ENCODE measurements around the gene PRMT1. TPM values are rescaled to one million over a fixed set of nuclear protein-coding genes. Genes with fewer than 3 reads are reported as not detected.

The PRMT1 gene
- total RNA-seq, 2 experiments from 2014 or later, result 103 to 108 TPM

DNA sequence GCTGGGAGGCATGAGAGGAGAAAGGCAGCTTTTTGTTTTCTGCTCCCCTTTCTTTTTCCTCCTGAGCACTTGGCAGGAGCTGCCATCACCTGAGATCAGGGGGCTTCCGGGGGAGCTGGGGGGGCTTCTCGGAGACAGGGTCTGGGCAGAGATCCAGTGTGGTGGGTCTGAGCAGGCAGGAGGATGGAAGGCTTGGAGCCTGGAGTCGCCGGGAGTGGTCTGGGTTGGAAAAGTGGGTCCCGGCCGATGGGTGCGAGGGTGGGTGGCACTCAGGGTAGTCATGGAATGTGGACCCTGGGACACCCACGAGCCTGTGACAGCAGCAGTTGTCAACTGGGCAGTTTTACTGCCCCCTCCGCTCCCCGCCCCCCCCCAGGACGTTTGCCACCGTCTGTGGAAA is 10.1 kb downstream of the PRMT1 start:
- Mint-ChIP-seq H3K4me1 (peaks cover 34% of the 10 kb centered on the region), H3K4me3 (no peak overlapping the region), H3K27me3 (peaks cover 14% of the 10 kb centered on the region), H3K9me3 (no peaks in the 10 kb centered on the region), H3K27ac (no peak overlapping the region), H3K36me3 (ENCODE audit: low read depth) (peaks cover 41% of the 10 kb centered on the region)
- ChIA-PET CTCF (interaction anchor here (1.1 to 1.3 kb wide), 2 partner anchors 9 to 116 kb away, joined by 3 read pairs; no protein-coding TSS in a partner anchor), POLR2A (interaction anchor here (0.6 kb wide), 1 partner anchor 71 kb away, joined by 3 read pairs; no protein-coding TSS in a partner anchor)
- DNase-seq, result no peak

DNA sequence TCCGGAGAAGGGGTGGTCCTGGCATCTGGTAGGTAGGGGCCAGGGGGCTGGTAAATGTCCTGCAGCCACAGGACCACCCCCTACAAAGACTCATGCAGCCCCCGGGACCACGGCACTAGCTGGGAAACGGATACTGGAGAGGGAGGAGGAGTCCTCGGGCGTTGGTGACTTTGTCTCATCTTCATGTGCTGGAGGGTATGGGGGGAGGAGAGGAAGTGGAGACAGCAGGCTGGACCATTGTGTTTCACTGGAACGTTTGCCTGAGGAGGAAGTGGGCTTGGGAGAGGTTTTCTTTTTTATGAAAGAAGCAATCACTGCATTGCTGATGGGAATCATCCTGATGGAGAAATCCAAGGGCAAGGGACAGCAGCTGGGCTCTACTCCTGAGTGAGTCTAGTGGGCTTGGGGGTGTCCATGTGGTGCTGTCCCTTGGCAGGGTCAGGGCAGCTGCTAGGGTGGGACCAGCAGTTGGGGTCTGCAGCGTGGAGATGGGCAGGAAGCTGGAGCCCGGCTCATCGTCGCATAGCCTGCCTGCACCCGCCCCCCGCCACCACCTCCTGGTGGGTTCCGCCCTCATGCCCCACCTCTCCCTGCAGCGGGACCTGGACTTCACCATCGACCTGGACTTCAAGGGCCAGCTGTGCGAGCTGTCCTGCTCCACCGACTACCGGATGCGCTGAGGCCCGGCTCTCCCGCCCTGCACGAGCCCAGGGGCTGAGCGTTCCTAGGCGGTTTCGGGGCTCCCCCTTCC is 10.7 kb downstream of the PRMT1 start:
- Mint-ChIP-seq H3K4me3 (no peak overlapping the region), H3K9me3 (no peaks in the 10 kb centered on the region), H3K27ac (no peak overlapping the region), H3K4me1 (peaks cover 33% of the 10 kb centered on the region), H3K36me3 (ENCODE audit: low read depth) (peaks cover 37% of the 10 kb centered on the region), H3K27me3 (peaks cover 19% of the 10 kb centered on the region)
- POLR2A ChIA-PET, result no interaction called here
- no peak for DNase-seq
- CTCF ChIA-PET, result interaction anchor here (0.8 to 1.3 kb wide), 4 partner anchors 8 to 117 kb away, joined by 3 to 4 read pairs (median 3); no protein-coding TSS in a partner anchor

DNA sequence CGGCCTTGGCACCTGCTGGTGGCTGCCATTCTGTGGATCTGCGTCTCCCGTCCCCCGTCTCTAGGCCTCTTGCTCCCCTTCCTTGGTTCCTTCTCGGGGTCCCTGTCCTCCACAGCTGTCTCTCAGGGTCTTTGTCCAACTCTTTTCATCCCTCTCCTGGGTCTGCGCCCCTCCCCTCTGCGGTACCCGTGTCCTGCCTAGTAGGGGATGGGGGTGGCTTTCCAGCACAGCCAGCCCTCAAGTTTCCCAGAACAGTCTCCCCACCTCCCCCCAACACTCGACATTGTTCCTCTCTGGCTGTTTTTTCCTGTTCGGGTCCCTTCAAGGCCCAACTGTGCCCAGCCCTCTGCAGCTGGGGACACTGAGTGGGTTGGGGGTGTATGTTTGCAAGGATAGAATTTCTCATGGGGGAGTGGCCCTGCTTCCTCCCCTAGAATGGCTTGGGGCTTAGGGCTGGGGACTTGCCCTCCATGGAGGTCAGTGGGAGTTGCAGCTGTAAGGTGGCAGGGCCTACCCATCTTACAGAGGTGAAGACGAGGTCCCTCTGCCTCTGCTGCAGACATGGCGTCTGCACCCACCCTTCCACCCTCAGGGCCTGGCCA is 11.6 kb downstream of the PRMT1 start:
- POLR2A ChIA-PET, result no interaction called here
- CTCF ChIA-PET, result interaction anchor here (0.8 to 1.0 kb wide), 2 partner anchors 9 to 12 kb away, joined by 3 to 4 read pairs; no protein-coding TSS in a partner anchor

DNA sequence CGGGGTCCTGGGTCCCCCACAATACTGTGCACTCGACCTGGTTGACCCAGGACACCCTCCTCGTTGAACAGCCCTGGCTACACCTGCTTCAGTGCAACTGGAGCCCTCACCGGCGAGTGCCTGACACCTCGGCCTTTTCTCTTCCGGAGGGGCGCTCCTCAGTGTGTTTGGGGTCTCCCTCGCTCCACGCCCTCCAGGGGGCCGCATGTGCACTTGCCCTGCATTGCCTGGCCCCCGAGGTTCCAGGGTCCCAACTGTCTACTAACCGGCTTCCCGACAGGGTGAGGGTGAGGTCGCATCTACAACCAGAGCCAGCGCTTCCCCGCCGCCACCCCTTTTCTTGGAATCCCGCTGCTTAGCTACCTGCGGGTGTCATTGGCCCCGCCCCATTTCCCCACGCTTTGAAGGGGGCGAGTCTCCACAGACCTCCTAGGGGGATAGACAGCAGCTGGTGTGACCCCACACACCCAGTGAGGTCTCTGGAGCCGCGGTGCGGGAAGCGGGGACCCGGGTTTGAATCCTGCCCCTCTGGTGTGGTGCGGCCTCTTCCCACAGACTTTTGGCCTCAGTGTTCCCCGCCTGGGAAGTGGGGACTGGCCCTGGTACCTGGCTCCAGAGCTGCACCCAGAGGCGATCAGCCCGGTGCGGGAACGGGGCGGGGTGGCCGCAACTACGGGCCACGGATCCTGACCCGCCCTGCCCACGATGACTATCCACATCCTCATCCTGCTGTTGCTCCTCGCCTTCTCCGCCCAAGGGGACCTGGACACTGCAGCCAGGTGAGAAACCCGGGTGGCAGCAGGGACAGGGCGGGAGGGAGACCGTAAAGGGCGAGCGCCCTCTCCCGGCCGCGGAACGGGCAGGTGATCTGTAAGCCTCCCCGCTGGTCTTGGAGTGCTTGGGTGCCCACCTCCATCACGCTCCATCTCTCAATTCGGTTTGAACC is 12.3 kb downstream of the PRMT1 start, which contains the start of gene ADM5:
TSS of gene ADM5 (plus strand) at position 462 of the 946 bp plus-strand sequence. CDS start at position 706, 244 bp downstream.
- peak within 1 kb of the TSS; percentile 65 for H3K4me3 Mint-ChIP-seq
- ChIA-PET POLR2A (interaction anchor here (1.1 kb wide), 1 partner anchor 10 kb away, joined by 5 read pairs; no protein-coding TSS in a partner anchor), CTCF (interaction anchor here (0.6 to 1.0 kb wide), 2 partner anchors 17 to 244 kb away, joined by 3 read pairs; no protein-coding TSS in a partner anchor)
- peaks cover 22% of the 10 kb centered on the region for H3K27me3 Mint-ChIP-seq
- H3K9me3 Mint-ChIP-seq, result no peaks in the 10 kb centered on the region
- peaks cover 33% of the 10 kb centered on the region for H3K4me1 Mint-ChIP-seq
- H3K36me3 Mint-ChIP-seq (ENCODE audit: low read depth), result peaks cover 28% of the 10 kb centered on the region
- H3K27ac Mint-ChIP-seq, result no peak within 1 kb of the TSS
- peak; percentile 35 for DNase-seq

More for the DNA sequence above, 11.6 kb downstream of the PRMT1 start:
- Mint-ChIP-seq H3K27me3 (peaks cover 22% of the 10 kb centered on the region), H3K4me3 (no peak overlapping the region), H3K9me3 (no peaks in the 10 kb centered on the region), H3K36me3 (ENCODE audit: low read depth) (peaks cover 36% of the 10 kb centered on the region), H3K4me1 (peaks cover 33% of the 10 kb centered on the region), H3K27ac (no peak overlapping the region)
- DNase-seq, result no peak

DNA sequence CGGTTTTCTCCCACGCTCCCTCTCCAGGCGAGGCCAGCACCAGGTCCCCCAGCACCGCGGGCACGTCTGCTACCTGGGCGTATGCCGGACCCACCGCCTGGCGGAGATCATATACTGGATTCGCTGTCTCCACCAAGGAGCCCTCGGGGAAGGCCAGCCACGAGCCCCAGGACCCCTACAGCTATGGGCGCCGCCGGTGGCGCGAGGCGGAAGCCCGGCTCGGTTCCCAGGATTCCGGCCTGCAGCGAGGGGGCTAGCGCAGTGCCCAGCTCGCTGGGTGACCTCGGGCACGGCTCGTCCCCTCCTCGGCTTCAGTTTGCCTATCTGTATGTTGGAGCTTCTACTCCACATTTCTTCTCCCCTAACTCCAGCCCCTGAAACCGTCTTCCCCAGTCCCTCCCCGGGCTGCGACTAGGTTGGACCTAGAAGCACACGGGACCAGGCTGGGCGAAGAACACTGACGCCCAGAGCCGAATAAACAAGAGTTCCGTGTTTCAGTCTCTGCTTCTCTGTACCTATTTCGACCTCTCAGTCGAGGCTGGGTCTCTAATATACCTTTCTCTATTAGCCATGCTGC is 13.1 kb downstream of the PRMT1 start:
- DNase-seq, result no peak
- CTCF ChIA-PET, result interaction anchor here (1.0 to 1.3 kb wide), 3 partner anchors 9 to 26 kb away, joined by 3 read pairs; no protein-coding TSS in a partner anchor
- Mint-ChIP-seq H3K36me3 (ENCODE audit: low read depth) (peaks cover 23% of the 10 kb centered on the region), H3K4me1 (peaks cover 33% of the 10 kb centered on the region), H3K9me3 (no peaks in the 10 kb centered on the region), H3K27me3 (peaks cover 23% of the 10 kb centered on the region), H3K27ac (no peak overlapping the region), H3K4me3 (peak overlapping the region; percentile 65)
- POLR2A ChIA-PET, result interaction anchor here (1.1 kb wide), 1 partner anchor 11 kb away, joined by 5 read pairs; no protein-coding TSS in a partner anchor

DNA sequence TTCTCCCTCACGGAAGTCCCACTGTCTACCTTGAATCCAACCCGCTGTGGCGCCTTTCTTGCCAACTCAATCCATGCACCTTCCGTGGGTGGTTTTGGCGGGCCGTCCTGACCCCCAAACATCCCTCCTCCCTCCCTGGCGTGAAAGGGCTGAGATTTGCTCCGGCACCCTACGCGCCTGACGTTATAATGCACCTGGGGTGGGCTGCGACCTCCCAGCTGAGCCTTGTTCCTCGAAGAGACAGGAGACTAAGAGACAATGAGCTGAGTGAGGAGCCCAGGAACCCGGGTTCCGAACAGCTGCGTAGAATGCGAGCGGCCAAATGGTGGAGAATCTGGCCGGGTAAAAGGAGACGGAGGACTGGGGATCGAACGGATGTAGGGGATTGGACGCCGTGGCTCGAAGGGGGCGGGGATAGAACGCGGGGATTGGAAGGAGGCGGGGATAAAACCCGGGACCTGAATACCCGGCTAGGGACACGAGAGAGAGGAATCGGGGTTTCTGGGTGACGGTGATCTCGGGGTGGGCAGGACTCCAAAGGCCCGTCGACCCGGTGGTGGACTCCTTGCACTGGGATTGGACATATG is 13.7 kb downstream of the PRMT1 start, which contains the start of gene CPT1C:
TSS of gene CPT1C (plus strand) at position 461 of the 587 bp plus-strand sequence. CDS start 1,137 bp downstream, outside the sequence.
- Mint-ChIP-seq H3K27ac (no peak within 1 kb of the TSS), H3K36me3 (ENCODE audit: low read depth) (peaks cover 17% of the 10 kb centered on the region), H3K9me3 (no peaks in the 10 kb centered on the region), H3K4me1 (peaks cover 33% of the 10 kb centered on the region), H3K27me3 (peaks cover 23% of the 10 kb centered on the region), H3K4me3 (peak within 1 kb of the TSS; percentile 65)
- ChIA-PET POLR2A (interaction anchor here (1.1 kb wide), 1 partner anchor 12 kb away, joined by 5 read pairs; no protein-coding TSS in a partner anchor), CTCF (interaction anchor here (1.1 to 1.3 kb wide), 2 partner anchors 10 to 25 kb away, joined by 3 read pairs; no protein-coding TSS in a partner anchor)
- DNase-seq, result peak; percentile 55

DNA sequence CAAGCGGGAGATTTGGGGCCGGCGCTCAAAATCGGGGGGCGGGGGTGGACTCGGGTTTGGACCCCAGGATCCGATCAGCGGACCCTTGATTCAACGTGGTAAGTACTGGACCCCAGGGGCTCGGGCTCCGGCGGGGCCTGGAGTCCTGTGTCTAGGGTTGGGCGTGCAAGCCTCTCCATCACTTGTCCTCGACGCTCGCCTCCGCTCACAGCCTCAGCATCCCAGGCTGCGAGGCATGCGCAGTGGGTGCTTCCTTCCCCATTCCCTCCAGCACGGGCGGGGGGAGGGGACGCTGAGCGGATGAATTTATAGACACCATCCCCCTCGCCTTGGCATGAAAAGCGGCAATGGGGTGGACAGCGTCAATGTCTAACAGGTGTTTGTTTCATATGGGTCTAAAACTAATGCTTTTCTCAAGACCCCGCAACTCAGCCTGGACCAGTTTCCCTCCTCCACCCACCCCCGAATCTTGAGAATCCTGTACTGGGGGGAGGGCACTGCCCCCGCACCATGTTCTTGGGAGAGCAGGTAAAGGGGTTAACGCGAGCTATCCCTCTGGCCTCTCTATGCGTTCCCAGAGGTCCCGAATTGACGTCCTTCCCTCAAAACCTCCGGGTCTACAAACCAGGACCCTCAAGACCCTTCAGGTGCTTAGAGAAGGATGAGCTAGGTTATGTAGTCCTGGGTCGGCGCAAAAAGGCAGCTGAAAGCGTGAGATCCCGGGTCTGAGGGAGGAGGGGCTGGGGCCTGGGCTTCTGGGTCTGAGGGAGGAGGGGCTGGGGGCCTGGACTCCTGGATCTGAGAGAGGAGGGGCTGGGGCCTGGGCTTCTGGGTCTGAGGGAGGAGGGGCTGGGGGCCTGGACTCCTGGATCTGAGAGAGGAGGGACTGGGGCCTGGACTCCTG is 14.4 kb downstream of the PRMT1 start:
- H3K27me3 Mint-ChIP-seq, result peaks cover 23% of the 10 kb centered on the region
- no peaks in the 10 kb centered on the region for H3K9me3 Mint-ChIP-seq
- peak; percentile 27 for DNase-seq
- peak overlapping the region; percentile 65 for H3K4me3 Mint-ChIP-seq
- H3K4me1 Mint-ChIP-seq, result peaks cover 33% of the 10 kb centered on the region
- ChIA-PET CTCF (interaction anchor here (0.7 to 1.3 kb wide), 3 partner anchors 11 to 60 kb away, joined by 3 read pairs; no protein-coding TSS in a partner anchor), POLR2A (interaction anchor here (0.6 kb wide), 1 partner anchor 16 kb away, joined by 3 read pairs; no protein-coding TSS in a partner anchor)
- no peak overlapping the region for H3K27ac Mint-ChIP-seq
- H3K36me3 Mint-ChIP-seq (ENCODE audit: low read depth), result peaks cover 16% of the 10 kb centered on the region

DNA sequence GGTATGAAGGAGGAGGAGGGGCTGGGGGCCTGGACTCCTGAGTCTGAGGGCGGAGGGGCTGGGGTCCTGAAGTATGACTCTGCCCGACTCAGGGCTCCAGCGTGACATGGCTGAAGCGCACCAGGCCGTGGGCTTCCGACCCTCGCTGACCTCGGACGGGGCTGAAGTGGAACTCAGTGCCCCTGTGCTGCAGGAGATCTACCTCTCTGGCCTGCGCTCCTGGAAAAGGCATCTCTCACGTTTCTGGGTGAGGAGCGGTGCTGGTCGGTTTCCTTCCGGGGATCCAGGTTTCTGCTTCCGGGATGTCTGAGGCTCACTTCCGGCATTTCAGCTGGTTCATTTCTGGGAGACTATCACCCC is 15.1 kb downstream of the PRMT1 start:
- Mint-ChIP-seq H3K36me3 (ENCODE audit: low read depth) (peaks cover 12% of the 10 kb centered on the region), H3K4me3 (no peak overlapping the region), H3K27me3 (peaks cover 23% of the 10 kb centered on the region), H3K9me3 (no peaks in the 10 kb centered on the region), H3K4me1 (peaks cover 33% of the 10 kb centered on the region), H3K27ac (no peak overlapping the region)
- POLR2A ChIA-PET, result no interaction called here
- no peak for DNase-seq
- CTCF ChIA-PET, result interaction anchor here (0.7 kb wide), 1 partner anchor 60 kb away, joined by 3 read pairs; no protein-coding TSS in a partner anchor

DNA sequence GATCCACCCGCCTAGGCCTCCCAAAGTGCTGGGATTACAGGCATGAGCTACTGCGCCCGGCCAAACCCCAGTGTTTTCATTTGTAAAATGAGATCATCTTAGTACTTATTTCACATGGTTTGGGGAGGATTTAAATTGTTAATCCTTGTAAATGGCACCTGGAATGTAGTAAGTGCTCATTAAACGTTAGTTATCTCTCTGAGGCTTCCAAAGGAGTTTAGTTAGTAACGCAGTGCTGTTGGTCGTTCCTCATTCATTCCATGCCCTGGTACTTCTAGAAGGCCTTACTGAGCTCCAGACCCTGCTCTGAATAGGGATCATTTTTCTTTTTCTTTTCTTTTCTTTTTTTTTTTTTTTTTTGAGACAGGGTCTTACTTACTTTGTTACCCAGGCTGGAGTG is 19.0 kb downstream of the PRMT1 start:
- no peaks in the 10 kb centered on the region for H3K36me3 Mint-ChIP-seq (ENCODE audit: low read depth)
- no peak overlapping the region for H3K4me3 Mint-ChIP-seq
- CTCF ChIA-PET, result interaction anchor here (0.6 kb wide), 1 partner anchor 15 kb away, joined by 3 read pairs; no protein-coding TSS in a partner anchor
- POLR2A ChIA-PET, result no interaction called here
- DNase-seq, result no peak
- H3K27ac Mint-ChIP-seq, result no peak overlapping the region
- H3K4me1 Mint-ChIP-seq, result peaks cover 7% of the 10 kb centered on the region
- no peaks in the 10 kb centered on the region for H3K9me3 Mint-ChIP-seq
- peaks cover 19% of the 10 kb centered on the region for H3K27me3 Mint-ChIP-seq

DNA sequence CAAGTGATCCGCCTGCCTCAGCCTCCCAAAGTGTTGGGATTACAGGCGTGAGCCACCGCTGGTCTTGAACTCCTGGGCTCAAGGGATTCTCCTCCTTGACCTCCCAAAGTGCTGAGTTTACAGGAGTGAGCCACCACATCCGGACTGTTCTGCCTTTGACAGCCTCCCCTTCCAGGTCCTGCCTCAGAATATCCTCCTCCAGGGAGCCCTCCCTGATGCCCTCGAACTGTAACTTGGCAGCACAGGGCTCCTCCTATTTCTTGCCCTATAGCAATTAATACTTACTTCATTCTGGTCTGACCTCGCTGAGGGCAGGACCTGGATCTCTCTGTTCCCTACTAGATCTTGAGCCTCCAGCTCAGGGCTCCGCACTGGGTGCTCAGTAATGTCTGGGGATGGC is 19.8 kb downstream of the PRMT1 start:
- Mint-ChIP-seq H3K36me3 (ENCODE audit: low read depth) (no peaks in the 10 kb centered on the region), H3K27me3 (peaks cover 19% of the 10 kb centered on the region), H3K9me3 (no peaks in the 10 kb centered on the region), H3K4me1 (peaks cover 3% of the 10 kb centered on the region), H3K4me3 (no peak overlapping the region), H3K27ac (no peak overlapping the region)
- DNase-seq, result no peak
- ChIA-PET CTCF (no interaction called here), POLR2A (no interaction called here)

DNA sequence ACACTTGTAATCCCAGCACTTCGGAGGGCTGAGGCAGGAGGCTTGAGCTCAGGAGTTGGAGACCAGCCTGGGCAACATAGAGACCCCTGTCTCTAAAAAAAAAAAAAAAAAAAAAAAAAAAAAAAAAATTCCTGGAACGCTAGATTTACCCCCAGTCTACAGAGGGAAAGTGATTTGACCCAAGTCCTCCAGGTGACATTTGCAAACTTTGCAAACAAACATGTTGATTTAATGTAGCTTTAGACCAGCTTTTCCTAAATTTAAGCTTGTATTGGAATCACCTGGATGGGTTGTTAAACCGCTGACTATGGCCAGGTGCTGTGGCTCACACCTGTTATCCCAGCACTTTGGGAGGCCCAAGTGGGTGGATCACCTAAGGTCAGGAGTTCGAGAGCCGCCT is 22.3 kb downstream of the PRMT1 start:
- CTCF ChIA-PET, result interaction anchor here (0.7 to 2.5 kb wide), 5 partner anchors 14 to 398 kb away, joined by 3 to 9 read pairs (median 3); no protein-coding TSS in a partner anchor
- H3K4me1 Mint-ChIP-seq, result no peaks in the 10 kb centered on the region
- H3K4me3 Mint-ChIP-seq, result no peak overlapping the region
- peaks cover 9% of the 10 kb centered on the region for H3K27me3 Mint-ChIP-seq
- H3K9me3 Mint-ChIP-seq, result no peaks in the 10 kb centered on the region
- DNase-seq, result no peak
- POLR2A ChIA-PET, result no interaction called here
- no peak overlapping the region for H3K27ac Mint-ChIP-seq
- H3K36me3 Mint-ChIP-seq (ENCODE audit: low read depth), result no peaks in the 10 kb centered on the region
